Choroid plexus epithelial cell (primary cell): ENCODE results near the gene MTA1.
A peak's percentile ranks its signal among the peaks of the same experiment; 100 is the strongest.

Experiments used
- DNase-seq: peaks from one replicate; pipeline ENCODE4 v3.0.0-alpha.2; 2010; ENCODE audit warnings: low read depth
- H3K4me3 ChIP-seq: 2 replicates; pipeline ENCODE4 v1.5.1; 2011; ENCODE audit warnings: low read depth, mild to moderate bottlenecking, control low read depth, low read length, moderate library complexity
- CTCF ChIP-seq: conservative IDR thresholded peaks from 2 replicates; pipeline ENCODE4 v1.5.1; 2011; ENCODE audit warnings: low read depth, mild to moderate bottlenecking, control low read depth, inconsistent platforms, low read length, moderate library complexity

MTA1 gene

GRCh38 chr14:105471297-105471821, 51.7 kb downstream of the MTA1 start:
- peak; percentile 17 for TF ChIP-seq CTCF
- DNase-seq = no peak
- H3K4me3 ChIP-seq = no peak overlapping the region

- DNase-seq = no peak
- H3K4me3 ChIP-seq = no peak overlapping the region
- TF ChIP-seq CTCF = no peak
Measured at GRCh38 chr14:105471823-105472485, 52.3 kb downstream of the MTA1 start.

GRCh38 chr14:105472486-105472991, 52.9 kb downstream of the MTA1 start:
- H3K4me3 ChIP-seq = no peak overlapping the region
- TF ChIP-seq CTCF = no peak
- DNase-seq = no peak

GRCh38 chr14:105473033-105473676, 53.5 kb downstream of the MTA1 start:
- DNase-seq = no peak
- no peak overlapping the region for H3K4me3 ChIP-seq
- TF ChIP-seq CTCF = no peak

GRCh38 chr14:105473677-105474482, 54.3 kb downstream of the MTA1 start:
- peak; percentile 85 for DNase-seq
- TF ChIP-seq CTCF = no peak
- H3K4me3 ChIP-seq = peak overlapping the region; percentile 63

- no peak for DNase-seq
- no peak for TF ChIP-seq CTCF
- peak within 1 kb of the TSS; percentile 63 for H3K4me3 ChIP-seq
Measured at GRCh38 chr14:105474483-105475268, 55.0 kb downstream of the MTA1 start, which contains the start of gene CRIP2. CRIP2 (plus strand) TSS chr14:105474821; CDS start chr14:105474863, 42 bp downstream.
